Measurements from ENCODE around the gene VWA2. TPM values are rescaled to one million over a fixed set of nuclear protein-coding genes. Genes with fewer than 3 reads are reported as not detected.

VWA2 gene, protein sequence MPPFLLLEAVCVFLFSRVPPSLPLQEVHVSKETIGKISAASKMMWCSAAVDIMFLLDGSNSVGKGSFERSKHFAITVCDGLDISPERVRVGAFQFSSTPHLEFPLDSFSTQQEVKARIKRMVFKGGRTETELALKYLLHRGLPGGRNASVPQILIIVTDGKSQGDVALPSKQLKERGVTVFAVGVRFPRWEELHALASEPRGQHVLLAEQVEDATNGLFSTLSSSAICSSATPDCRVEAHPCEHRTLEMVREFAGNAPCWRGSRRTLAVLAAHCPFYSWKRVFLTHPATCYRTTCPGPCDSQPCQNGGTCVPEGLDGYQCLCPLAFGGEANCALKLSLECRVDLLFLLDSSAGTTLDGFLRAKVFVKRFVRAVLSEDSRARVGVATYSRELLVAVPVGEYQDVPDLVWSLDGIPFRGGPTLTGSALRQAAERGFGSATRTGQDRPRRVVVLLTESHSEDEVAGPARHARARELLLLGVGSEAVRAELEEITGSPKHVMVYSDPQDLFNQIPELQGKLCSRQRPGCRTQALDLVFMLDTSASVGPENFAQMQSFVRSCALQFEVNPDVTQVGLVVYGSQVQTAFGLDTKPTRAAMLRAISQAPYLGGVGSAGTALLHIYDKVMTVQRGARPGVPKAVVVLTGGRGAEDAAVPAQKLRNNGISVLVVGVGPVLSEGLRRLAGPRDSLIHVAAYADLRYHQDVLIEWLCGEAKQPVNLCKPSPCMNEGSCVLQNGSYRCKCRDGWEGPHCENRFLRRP
- polyA plus RNA-seq (2012; ENCODE audit: insufficient read depth, insufficient read length, low read depth): 0.51 TPM

DNA sequence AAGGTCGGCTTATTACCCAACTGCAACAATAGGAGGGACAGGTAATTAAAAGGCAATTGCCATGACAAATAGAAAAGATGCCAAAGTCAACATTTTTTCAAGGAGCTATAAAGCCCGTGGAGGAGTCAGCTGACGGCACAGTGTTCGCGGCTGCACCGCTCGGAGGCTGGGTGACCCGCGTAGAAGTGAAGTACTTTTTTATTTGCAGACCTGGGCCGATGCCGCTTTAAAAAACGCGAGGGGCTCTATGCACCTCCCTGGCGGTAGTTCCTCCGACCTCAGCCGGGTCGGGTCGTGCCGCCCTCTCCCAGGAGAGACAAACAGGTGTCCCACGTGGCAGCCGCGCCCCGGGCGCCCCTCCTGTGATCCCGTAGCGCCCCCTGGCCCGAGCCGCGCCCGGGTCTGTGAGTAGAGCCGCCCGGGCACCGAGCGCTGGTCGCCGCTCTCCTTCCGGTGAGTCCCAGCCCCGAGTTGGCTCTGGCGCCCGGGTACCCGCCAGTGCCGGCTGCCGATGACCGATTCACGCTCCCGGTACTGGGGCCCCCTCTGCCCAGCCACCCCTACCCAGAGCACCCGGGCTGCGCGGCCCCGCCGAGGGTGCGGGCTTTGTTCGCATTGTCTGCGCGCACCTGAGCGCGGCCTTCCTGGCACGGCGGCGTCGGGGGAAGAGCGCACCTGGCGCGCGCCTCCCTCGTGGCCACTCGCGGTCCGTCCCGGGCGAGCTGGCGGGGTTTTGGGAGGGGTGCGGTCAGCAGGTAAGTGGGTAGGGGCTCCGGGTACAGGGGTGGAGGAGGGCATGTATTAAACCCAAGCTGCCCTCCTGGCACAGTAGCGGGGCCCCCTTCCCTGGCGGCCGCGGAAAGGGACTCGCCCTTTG, at the start of gene VWA2:
Gene VWA2, plus strand, starts transcription at position 138 of the 877 bp plus-strand sequence. CDS start 9,460 bp downstream, outside the sequence.
- peak; percentile 25 for DNase-seq
- no peaks in the 10 kb centered on the region for H3K4me1 ChIP-seq
- H3K36me3 ChIP-seq: no peaks in the 10 kb centered on the region
- H3K4me3 ChIP-seq (ENCODE audit: low read depth, low read length): no peak within 1 kb of the TSS
- H3K27me3 ChIP-seq: peaks cover 53% of the 10 kb centered on the region
- TF ChIP-seq, protein P1, sequence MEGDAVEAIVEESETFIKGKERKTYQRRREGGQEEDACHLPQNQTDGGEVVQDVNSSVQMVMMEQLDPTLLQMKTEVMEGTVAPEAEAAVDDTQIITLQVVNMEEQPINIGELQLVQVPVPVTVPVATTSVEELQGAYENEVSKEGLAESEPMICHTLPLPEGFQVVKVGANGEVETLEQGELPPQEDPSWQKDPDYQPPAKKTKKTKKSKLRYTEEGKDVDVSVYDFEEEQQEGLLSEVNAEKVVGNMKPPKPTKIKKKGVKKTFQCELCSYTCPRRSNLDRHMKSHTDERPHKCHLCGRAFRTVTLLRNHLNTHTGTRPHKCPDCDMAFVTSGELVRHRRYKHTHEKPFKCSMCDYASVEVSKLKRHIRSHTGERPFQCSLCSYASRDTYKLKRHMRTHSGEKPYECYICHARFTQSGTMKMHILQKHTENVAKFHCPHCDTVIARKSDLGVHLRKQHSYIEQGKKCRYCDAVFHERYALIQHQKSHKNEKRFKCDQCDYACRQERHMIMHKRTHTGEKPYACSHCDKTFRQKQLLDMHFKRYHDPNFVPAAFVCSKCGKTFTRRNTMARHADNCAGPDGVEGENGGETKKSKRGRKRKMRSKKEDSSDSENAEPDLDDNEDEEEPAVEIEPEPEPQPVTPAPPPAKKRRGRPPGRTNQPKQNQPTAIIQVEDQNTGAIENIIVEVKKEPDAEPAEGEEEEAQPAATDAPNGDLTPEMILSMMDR (IDR thresholded peaks at IDR 0.05; ENCODE audit: low read depth, low read length): no peak
- H3K9me3 ChIP-seq: no peaks in the 10 kb centered on the region

DNA sequence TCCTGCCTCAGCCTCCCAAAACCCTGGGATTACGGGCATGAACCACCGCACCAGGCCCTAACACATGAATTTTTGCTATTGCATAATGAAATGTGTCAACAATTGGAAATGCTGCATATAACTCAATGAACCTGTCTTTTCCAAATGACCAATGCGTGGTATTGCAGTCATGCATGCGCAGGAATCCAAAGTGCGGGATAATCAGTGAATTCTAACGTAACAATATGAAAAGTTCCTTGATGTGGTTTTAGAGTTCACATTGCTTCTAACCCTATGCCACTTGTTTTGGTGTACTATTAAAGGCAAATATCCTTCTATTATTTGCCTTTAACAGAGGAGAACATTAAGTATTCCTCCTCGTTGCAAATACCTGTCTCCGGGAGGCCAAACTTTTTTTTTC, 49.4 kb upstream of the VWA2 start:
- DNase-seq: no peak
- H3K27me3 ChIP-seq: 0 out of 2 replicates have a peak, but pooled peaks cover 3% of the 10 kb centered on the region
- no peaks in the 10 kb centered on the region for H3K4me1 ChIP-seq
- no peaks in the 10 kb centered on the region for H3K9me3 ChIP-seq
- TF ChIP-seq, protein P1 (IDR thresholded peaks at IDR 0.05; ENCODE audit: low read depth, low read length): no peak
- H3K36me3 ChIP-seq: peaks cover 4% of the 10 kb centered on the region; the same call in 1 of the 2 replicates
- H3K4me3 ChIP-seq (ENCODE audit: low read depth, low read length): no peak overlapping the region

DNA sequence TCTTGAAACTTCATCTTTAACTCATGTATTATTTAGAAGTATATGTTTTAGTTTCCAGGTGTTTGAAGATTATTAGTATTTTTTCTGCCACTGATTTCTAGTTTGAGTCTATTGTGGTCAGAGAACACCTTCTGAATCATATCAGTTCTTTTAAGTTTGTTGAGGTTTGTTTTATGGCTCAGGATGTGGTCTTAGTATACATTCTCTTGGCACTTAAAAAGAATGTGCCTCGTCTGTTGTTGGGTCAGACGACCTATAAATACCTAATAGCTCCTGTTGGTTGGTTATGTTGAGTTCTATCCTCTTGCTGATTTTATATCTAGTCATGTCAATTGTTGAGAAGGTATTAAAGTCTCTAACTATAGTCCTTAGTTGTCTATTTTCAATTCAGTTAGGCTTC, 44.0 kb upstream of the VWA2 start:
- Histone ChIP-seq H3K36me3 (peaks cover 7% of the 10 kb centered on the region; the same call in 1 of the 2 replicates), H3K27me3 (0 out of 2 replicates have a peak, but pooled peaks cover 3% of the 10 kb centered on the region), H3K4me1 (no peaks in the 10 kb centered on the region), H3K4me3 (ENCODE audit: low read depth, low read length) (no peak overlapping the region), H3K9me3 (no peaks in the 10 kb centered on the region)
- TF ChIP-seq, protein P1 (IDR thresholded peaks at IDR 0.05; ENCODE audit: low read depth, low read length): no peak
- DNase-seq: no peak

DNA sequence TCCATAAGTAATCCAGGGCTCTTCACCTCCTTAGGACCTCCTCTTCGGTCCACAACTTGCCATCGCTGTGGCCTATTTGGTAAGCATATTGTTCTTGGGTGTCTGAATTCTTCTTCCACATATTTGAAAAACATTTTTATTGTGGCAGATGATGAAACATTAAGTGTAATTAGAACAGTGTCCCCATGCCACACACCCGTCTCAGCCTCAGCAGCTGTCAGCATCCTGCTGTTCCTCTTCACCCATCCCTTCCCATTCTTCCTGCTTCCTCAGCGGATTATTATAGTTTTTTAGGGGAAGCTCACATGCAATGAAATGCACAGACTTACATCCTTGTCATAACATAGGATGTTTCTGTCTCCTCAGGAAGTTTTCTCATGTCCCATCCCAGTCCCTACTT, 39.8 kb upstream of the VWA2 start:
- DNase-seq: no peak
- Histone ChIP-seq H3K36me3 (peaks cover 10% of the 10 kb centered on the region; the same call in 1 of the 2 replicates), H3K4me1 (no peaks in the 10 kb centered on the region), H3K27me3 (no peaks in the 10 kb centered on the region), H3K9me3 (no peaks in the 10 kb centered on the region), H3K4me3 (ENCODE audit: low read depth, low read length) (no peak overlapping the region)
- TF ChIP-seq, protein P1 (IDR thresholded peaks at IDR 0.05; ENCODE audit: low read depth, low read length): no peak

DNA sequence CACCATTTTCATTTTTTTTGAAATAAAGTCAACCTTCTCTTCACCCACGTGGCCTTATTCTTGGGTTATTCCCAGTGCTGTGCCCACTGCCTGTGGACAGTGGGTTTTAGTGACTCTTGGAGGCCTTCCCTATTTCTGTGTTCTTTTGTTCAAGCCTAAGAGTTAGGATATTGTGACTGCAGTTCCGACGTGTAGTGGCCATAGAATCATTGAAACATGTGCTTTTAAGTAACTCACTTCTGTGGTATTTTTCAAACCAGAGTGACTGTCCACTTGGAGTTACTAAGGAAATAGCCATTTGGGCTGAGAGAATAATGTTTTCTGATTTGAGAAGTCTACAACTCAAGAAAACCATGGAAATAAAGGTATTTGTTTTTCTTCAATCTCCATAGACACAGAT, 36.2 kb upstream of the VWA2 start:
- DNase-seq: no peak
- Histone ChIP-seq H3K4me1 (no peaks in the 10 kb centered on the region), H3K36me3 (peaks cover 16% of the 10 kb centered on the region), H3K9me3 (no peaks in the 10 kb centered on the region), H3K27me3 (peaks cover 9% of the 10 kb centered on the region), H3K4me3 (ENCODE audit: low read depth, low read length) (no peak overlapping the region)
- TF ChIP-seq, protein P1 (IDR thresholded peaks at IDR 0.05; ENCODE audit: low read depth, low read length): no peak

All from BE2C (cell line).